T-helper 2 cell treated with Interferon-gamma antibody and Interleukin-4, amounts not matched to agents 5 μg/mL and 100 μg/mL, for 36 hours (primary cell): ENCODE data around the gene ELAPOR1.

Experiments
- DNase-seq: peaks from one replicate; pipeline ENCODE4 v3.0.0; 2021; ENCODE audit warnings: low spot score
- H3K27ac Mint-ChIP-seq: one replicate; pipeline ENCODE4 v1.8.0; 2021; ENCODE audit warnings: mild to moderate bottlenecking, mixed read lengths
- H3K27me3 Mint-ChIP-seq: one replicate; pipeline ENCODE4 v1.8.0; 2021; ENCODE audit warnings: low read depth, mixed read lengths
- H3K36me3 Mint-ChIP-seq: one replicate; pipeline ENCODE4 v1.8.0; 2021; ENCODE audit warnings: low read depth, mixed read lengths
- H3K4me1 Mint-ChIP-seq: one replicate; pipeline ENCODE4 v1.8.0; 2021; ENCODE audit warnings: low read depth, mixed read lengths
- H3K4me3 Mint-ChIP-seq: one replicate; pipeline ENCODE4 v1.8.0; 2022; ENCODE audit warnings: mild to moderate bottlenecking, moderate library complexity, mixed read lengths
- H3K9me3 Mint-ChIP-seq: one replicate; pipeline ENCODE4 v1.8.0; 2021; ENCODE audit warnings: mixed read lengths

ELAPOR1 gene

GRCh38 chr1:109113590-109114341 lies at the start of gene ELAPOR1:
Gene ELAPOR1 (plus strand): TSS chr1:109114115. CDS start chr1:109114184, 69 bp downstream.
- no peaks in the 10 kb centered on the region for H3K9me3 Mint-ChIP-seq
- peaks cover 32% of the 10 kb centered on the region for H3K27me3 Mint-ChIP-seq
- no peaks in the 10 kb centered on the region for H3K36me3 Mint-ChIP-seq
- peak within 1 kb of the TSS; percentile 85 for H3K4me3 Mint-ChIP-seq
- peak; percentile 80 for DNase-seq
- peak within 1 kb of the TSS; percentile 58 for H3K27ac Mint-ChIP-seq
- peaks cover 31% of the 10 kb centered on the region for H3K4me1 Mint-ChIP-seq

GRCh38 chr1:109065137-109065536 lies 48.8 kb upstream of the ELAPOR1 start:
- peaks cover 19% of the 10 kb centered on the region for H3K36me3 Mint-ChIP-seq
- H3K4me1 Mint-ChIP-seq: no peaks in the 10 kb centered on the region
- H3K27me3 Mint-ChIP-seq: no peaks in the 10 kb centered on the region
- H3K4me3 Mint-ChIP-seq: no peak overlapping the region
- H3K9me3 Mint-ChIP-seq: no peaks in the 10 kb centered on the region
- DNase-seq: no peak
- no peak overlapping the region for H3K27ac Mint-ChIP-seq

GRCh38 chr1:109067883-109068282 lies 46.0 kb upstream of the ELAPOR1 start:
- H3K4me1 Mint-ChIP-seq: no peaks in the 10 kb centered on the region
- peaks cover 24% of the 10 kb centered on the region for H3K36me3 Mint-ChIP-seq
- H3K27me3 Mint-ChIP-seq: no peaks in the 10 kb centered on the region
- H3K4me3 Mint-ChIP-seq: no peak overlapping the region
- DNase-seq: no peak
- no peak overlapping the region for H3K27ac Mint-ChIP-seq
- no peaks in the 10 kb centered on the region for H3K9me3 Mint-ChIP-seq

GRCh38 chr1:109069294-109069693 lies 44.6 kb upstream of the ELAPOR1 start:
- Mint-ChIP-seq H3K9me3 (no peaks in the 10 kb centered on the region), H3K27me3 (no peaks in the 10 kb centered on the region), H3K4me3 (no peak overlapping the region), H3K36me3 (peaks cover 25% of the 10 kb centered on the region), H3K27ac (no peak overlapping the region), H3K4me1 (peaks cover 2% of the 10 kb centered on the region)
- no peak for DNase-seq

GRCh38 chr1:109075531-109076490 lies 38.1 kb upstream of the ELAPOR1 start, which contains the start of gene TAF13:
Gene TAF13 (minus strand): TSS chr1:109076003. CDS start chr1:109075947, 56 bp downstream.
- Mint-ChIP-seq H3K36me3 (peaks cover 10% of the 10 kb centered on the region), H3K27me3 (no peaks in the 10 kb centered on the region), H3K9me3 (no peaks in the 10 kb centered on the region), H3K27ac (peak within 1 kb of the TSS; percentile 94), H3K4me3 (peak within 1 kb of the TSS; percentile 99), H3K4me1 (peaks cover 9% of the 10 kb centered on the region)
- DNase-seq: peak; percentile 91

- DNase-seq: no peak
- H3K4me1 Mint-ChIP-seq: peaks cover 9% of the 10 kb centered on the region
- H3K27me3 Mint-ChIP-seq: no peaks in the 10 kb centered on the region
- H3K27ac Mint-ChIP-seq: no peak overlapping the region
- no peaks in the 10 kb centered on the region for H3K9me3 Mint-ChIP-seq
- H3K36me3 Mint-ChIP-seq: peaks cover 8% of the 10 kb centered on the region
- H3K4me3 Mint-ChIP-seq: no peak overlapping the region
Measured at GRCh38 chr1:109078317-109078716, 35.6 kb upstream of the ELAPOR1 start.

- Mint-ChIP-seq H3K4me1 (peaks cover 7% of the 10 kb centered on the region), H3K9me3 (no peaks in the 10 kb centered on the region), H3K4me3 (no peak overlapping the region), H3K36me3 (peaks cover 4% of the 10 kb centered on the region), H3K27ac (no peak overlapping the region), H3K27me3 (no peaks in the 10 kb centered on the region)
- DNase-seq: no peak
Measured at GRCh38 chr1:109079240-109079622, 34.7 kb upstream of the ELAPOR1 start.

GRCh38 chr1:109080441-109081082 lies 33.4 kb upstream of the ELAPOR1 start:
- H3K27ac Mint-ChIP-seq: no peak overlapping the region
- no peaks in the 10 kb centered on the region for H3K9me3 Mint-ChIP-seq
- DNase-seq: no peak
- H3K4me1 Mint-ChIP-seq: peaks cover 2% of the 10 kb centered on the region
- H3K4me3 Mint-ChIP-seq: no peak overlapping the region
- peaks cover 2% of the 10 kb centered on the region for H3K36me3 Mint-ChIP-seq
- H3K27me3 Mint-ChIP-seq: no peaks in the 10 kb centered on the region

- DNase-seq: no peak
- Mint-ChIP-seq H3K27ac (no peak overlapping the region), H3K9me3 (no peaks in the 10 kb centered on the region), H3K4me1 (no peaks in the 10 kb centered on the region), H3K27me3 (no peaks in the 10 kb centered on the region), H3K4me3 (no peak overlapping the region), H3K36me3 (no peaks in the 10 kb centered on the region)
Measured at GRCh38 chr1:109083501-109083900, 30.4 kb upstream of the ELAPOR1 start.

- H3K36me3 Mint-ChIP-seq: no peaks in the 10 kb centered on the region
- no peak overlapping the region for H3K27ac Mint-ChIP-seq
- DNase-seq: no peak
- no peaks in the 10 kb centered on the region for H3K9me3 Mint-ChIP-seq
- no peaks in the 10 kb centered on the region for H3K27me3 Mint-ChIP-seq
- H3K4me1 Mint-ChIP-seq: peaks cover under 1% of the 10 kb centered on the region
- H3K4me3 Mint-ChIP-seq: no peak overlapping the region
Measured at GRCh38 chr1:109083923-109084322, 30.0 kb upstream of the ELAPOR1 start.

GRCh38 chr1:109084563-109085517 lies 29.1 kb upstream of the ELAPOR1 start:
- Mint-ChIP-seq H3K4me3 (no peak overlapping the region), H3K36me3 (no peaks in the 10 kb centered on the region), H3K27ac (no peak overlapping the region), H3K9me3 (no peaks in the 10 kb centered on the region), H3K27me3 (no peaks in the 10 kb centered on the region), H3K4me1 (peaks cover 7% of the 10 kb centered on the region)
- DNase-seq: no peak

GRCh38 chr1:109089242-109090015 lies 24.5 kb upstream of the ELAPOR1 start:
- no peaks in the 10 kb centered on the region for H3K27me3 Mint-ChIP-seq
- peak overlapping the region; percentile 97 for H3K27ac Mint-ChIP-seq
- H3K9me3 Mint-ChIP-seq: no peaks in the 10 kb centered on the region
- H3K36me3 Mint-ChIP-seq: peaks cover 17% of the 10 kb centered on the region
- peaks cover 28% of the 10 kb centered on the region for H3K4me1 Mint-ChIP-seq
- H3K4me3 Mint-ChIP-seq: peak overlapping the region; percentile 92
- peak; percentile 36 for DNase-seq
